EH (cell line): ENCODE data around the gene PCDHA4.
"Not testable (repeated sequence)": the region's sequence is repeated elsewhere in the genome, so short reads cannot be mapped to it uniquely, and the experiment has no call there.

Source experiments
- DNase-seq: peaks from one replicate; pipeline ENCODE4 v3.0.0-alpha.2; 2015; ENCODE audit warnings: low read depth

The PCDHA4 gene

GRCh38 chr5:140821375-140822280 is 14.8 kb downstream of the PCDHA4 start, which contains the start of gene PCDHA5:
TSS of gene PCDHA5 (plus strand) at chr5:140821613.
- DNase-seq = peak; percentile 4

GRCh38 chr5:140822281-140822629 is 15.4 kb downstream of the PCDHA4 start:
- DNase-seq = no peak

GRCh38 chr5:140822969-140823368 is 16.1 kb downstream of the PCDHA4 start:
- not testable (repeated sequence) for DNase-seq

- no peak for DNase-seq
Observed at GRCh38 chr5:140823475-140823874, 16.6 kb downstream of the PCDHA4 start.

GRCh38 chr5:140827704-140828361 is 21.0 kb downstream of the PCDHA4 start, which contains the start of gene PCDHA6:
TSS of gene PCDHA6 (plus strand) at chr5:140827960. CDS start at chr5:140828092, 132 bp downstream.
- no peak for DNase-seq

GRCh38 chr5:140828362-140828737 is 21.5 kb downstream of the PCDHA4 start:
- DNase-seq = no peak

GRCh38 chr5:140829511-140830501 is 22.9 kb downstream of the PCDHA4 start:
- not testable (repeated sequence) for DNase-seq

- DNase-seq = peak; percentile 61
Observed at GRCh38 chr5:140833993-140834392, 27.1 kb downstream of the PCDHA4 start, which contains the start of gene PCDHA7. TSS of gene PCDHA7 (plus strand) at chr5:140834269. CDS start at chr5:140834384, 115 bp downstream.

GRCh38 chr5:140834439-140835008 is 27.7 kb downstream of the PCDHA4 start:
- not testable (repeated sequence) for DNase-seq

GRCh38 chr5:140835622-140836510 is 29.0 kb downstream of the PCDHA4 start:
- DNase-seq = no peak

- DNase-seq = no peak
Observed at GRCh38 chr5:140840978-140841962, 34.4 kb downstream of the PCDHA4 start, which contains the start of gene PCDHA8. TSS of gene PCDHA8 (plus strand) at chr5:140841187. CDS start at chr5:140841322, 135 bp downstream.

GRCh38 chr5:140842798-140843733 is 36.2 kb downstream of the PCDHA4 start:
- no peak for DNase-seq

GRCh38 chr5:140848139-140849102 is 41.6 kb downstream of the PCDHA4 start, which contains the start of gene PCDHA9:
TSS of gene PCDHA9 (plus strand) at chr5:140848382. CDS start at chr5:140848496, 114 bp downstream.
- DNase-seq = peak; percentile 4

- not testable (repeated sequence) for DNase-seq
Observed at GRCh38 chr5:140849831-140850634, 43.2 kb downstream of the PCDHA4 start.
